A673 (cell line): ENCODE results near the gene ANK2.

Source experiments
- CTCF ChIP-seq: fragments of 300-800, 200-600 bp; sonication (generic); conservative IDR thresholded peaks from 2 replicates; pipeline ENCODE4 v1.5.1; 2017; ENCODE audit warnings: low read depth, mild to moderate bottlenecking, antibody characterized with exemption, low read length, moderate library complexity, mixed read lengths
- EZH2 ChIP-seq: fragments of 200-600 bp; sonication (generic); IDR thresholded peaks from 2 replicates; pipeline ENCODE4 v1.6.1; 2017; ENCODE audit warnings: borderline replicate concordance, low read depth, mild to moderate bottlenecking, mixed read lengths, antibody characterized with exemption, low read length; ENCODE audit not compliant: poor library complexity, severe bottlenecking

GRCh38 chr4:113409181-113409580 is 359.7 kb downstream of the ANK2 start:
- no peak for TF ChIP-seq CTCF
- TF ChIP-seq EZH2: no peak
